ENCODE measurements around the gene ARPP19.

DNA sequence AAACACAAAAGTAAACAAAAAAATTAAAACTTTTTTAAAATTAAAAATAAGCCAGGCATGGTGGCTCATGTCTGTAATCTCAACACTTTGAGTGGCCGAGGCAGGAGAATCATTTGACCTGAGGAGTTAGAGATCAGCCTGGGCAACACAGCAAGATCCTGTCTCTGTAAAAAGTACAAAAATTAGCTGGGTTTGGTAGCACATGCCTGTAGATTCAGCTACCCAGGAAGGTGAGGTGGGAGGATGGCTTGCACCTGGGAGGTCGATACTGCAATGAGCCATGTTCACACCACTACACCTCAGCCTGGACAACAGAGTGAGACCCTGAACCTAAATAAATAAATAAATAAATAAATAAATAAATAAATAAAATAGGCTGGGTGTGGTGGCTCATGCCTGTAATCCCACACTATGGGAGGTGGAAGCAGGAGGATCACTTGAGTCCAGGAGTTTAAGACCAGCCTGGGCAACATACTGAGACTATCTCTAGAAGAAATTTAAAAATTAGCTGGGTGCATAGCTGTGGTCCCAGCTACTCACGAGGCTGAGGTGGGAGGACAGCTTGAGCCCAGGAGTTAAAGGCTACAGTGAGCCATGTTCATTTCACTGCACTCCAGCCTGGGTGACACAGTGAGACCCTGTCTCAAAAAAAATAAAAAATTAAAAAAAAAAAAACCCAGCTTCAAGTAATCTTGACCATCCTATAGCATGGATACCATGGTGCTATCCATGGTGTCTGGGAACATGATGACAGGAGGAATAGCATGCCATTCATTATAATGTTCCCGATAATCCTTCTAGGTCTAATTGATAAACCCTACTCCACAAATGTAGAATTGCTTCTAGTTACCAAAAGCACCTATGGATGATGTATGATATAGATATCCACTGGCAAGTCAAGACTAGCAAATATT, 44.4 kb downstream of the ARPP19 start:
- TF ChIP-seq CTCF (IDR thresholded peaks at IDR 0.05; ENCODE audit: low read depth, low read length, poor library complexity, severe bottlenecking) (no peak), EZH2phosphoT487 (IDR thresholded peaks at IDR 0.05; ENCODE audit: borderline replicate concordance, low read length) (no peak)
